Measurements from ENCODE around the gene ZNF532.

Gene ZNF532

DNA sequence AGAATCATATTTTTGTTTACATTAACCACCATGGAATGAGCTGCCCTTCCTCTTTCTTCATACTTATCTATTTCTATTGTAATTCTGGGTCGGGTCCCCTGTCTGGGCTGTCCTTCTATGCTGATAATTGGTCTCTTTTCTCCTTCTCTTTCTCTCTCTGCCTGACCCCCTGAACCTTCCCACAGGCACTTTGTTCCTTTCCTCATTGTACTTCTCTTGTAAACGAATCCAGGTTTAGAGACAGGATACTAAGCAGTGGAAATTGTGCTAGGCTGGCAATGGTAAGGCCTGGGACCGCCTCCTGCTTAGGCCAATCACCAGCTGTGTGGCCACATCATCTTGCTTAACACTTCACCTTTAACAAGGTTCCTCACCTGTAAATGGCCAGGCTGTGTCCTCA is 137.0 kb downstream of the ZNF532 start:
- TF ChIP-seq, protein P1, sequence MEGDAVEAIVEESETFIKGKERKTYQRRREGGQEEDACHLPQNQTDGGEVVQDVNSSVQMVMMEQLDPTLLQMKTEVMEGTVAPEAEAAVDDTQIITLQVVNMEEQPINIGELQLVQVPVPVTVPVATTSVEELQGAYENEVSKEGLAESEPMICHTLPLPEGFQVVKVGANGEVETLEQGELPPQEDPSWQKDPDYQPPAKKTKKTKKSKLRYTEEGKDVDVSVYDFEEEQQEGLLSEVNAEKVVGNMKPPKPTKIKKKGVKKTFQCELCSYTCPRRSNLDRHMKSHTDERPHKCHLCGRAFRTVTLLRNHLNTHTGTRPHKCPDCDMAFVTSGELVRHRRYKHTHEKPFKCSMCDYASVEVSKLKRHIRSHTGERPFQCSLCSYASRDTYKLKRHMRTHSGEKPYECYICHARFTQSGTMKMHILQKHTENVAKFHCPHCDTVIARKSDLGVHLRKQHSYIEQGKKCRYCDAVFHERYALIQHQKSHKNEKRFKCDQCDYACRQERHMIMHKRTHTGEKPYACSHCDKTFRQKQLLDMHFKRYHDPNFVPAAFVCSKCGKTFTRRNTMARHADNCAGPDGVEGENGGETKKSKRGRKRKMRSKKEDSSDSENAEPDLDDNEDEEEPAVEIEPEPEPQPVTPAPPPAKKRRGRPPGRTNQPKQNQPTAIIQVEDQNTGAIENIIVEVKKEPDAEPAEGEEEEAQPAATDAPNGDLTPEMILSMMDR (IDR thresholded peaks at IDR 0.05; ENCODE audit: unreplicated experiment in 3 of 3): no peak
- Mint-ChIP-seq H3K36me3 (ENCODE audit: low read depth) (no peaks in the 10 kb centered on the region), H3K9me3 (peaks cover under 1% of the 10 kb centered on the region), H3K27ac (no peak overlapping the region), H3K4me1 (peaks cover 23% of the 10 kb centered on the region), H3K27me3 (ENCODE audit: low read depth) (no peaks in the 10 kb centered on the region), H3K4me3 (no peak overlapping the region)

DNA sequence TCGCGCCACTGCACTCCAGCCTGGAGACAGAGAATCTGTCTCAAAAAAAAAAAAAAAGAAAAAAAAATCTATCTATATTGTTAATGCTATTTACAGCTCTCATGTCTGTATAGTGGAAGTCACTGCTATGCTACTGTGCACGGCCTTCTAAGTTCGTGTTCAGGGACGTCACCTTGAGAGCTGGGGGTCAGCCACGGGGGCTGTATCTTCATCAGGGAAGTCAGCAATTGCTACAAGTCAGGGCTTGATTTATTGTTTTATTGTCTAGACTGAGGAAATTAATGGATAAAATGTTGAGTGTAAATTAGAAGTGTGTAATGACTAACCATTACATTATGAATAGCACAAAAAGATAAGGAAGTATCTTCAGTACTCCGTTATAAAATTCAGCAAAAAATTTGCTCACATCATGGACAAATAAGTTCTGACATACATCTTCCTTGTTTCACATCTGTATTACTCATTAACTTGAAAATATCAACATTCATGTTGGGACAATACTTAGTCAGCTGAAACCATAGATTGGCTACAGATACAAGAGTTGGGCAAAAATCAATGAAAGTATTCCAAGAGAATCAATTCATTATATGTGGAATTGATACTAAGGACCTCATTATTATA is 138.4 kb downstream of the ZNF532 start:
- Mint-ChIP-seq H3K4me3 (no peak overlapping the region), H3K9me3 (peaks cover 4% of the 10 kb centered on the region), H3K4me1 (peaks cover 16% of the 10 kb centered on the region), H3K36me3 (ENCODE audit: low read depth) (no peaks in the 10 kb centered on the region), H3K27ac (peak overlapping the region in 1 of 3 experiments; percentile 24), H3K27me3 (ENCODE audit: low read depth) (no peaks in the 10 kb centered on the region)
- TF ChIP-seq, protein P1 (IDR thresholded peaks at IDR 0.05; ENCODE audit: unreplicated experiment in 3 of 3): no peak

DNA sequence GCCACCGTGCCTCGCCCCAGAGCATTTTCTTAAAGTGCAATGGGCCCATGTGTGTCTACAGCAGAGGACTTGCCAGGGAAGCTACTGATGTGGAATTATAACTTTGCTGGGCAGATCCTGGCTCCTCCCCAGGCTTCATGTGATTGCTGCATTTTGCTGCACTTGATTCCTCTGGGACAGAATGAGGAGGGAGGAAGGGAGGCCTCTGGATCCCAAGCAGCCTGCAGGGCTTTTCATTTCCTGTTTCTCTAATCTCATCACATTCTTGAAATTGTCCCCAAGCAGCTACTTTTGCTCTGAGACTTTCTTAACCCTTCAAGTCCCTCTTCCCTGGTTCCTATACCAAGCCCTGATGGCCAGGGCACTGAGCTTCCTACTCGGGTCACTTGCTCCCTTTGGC is 140.6 kb downstream of the ZNF532 start:
- peak overlapping the region; percentile 26 to 80 (median 68) for H3K27ac Mint-ChIP-seq
- peaks cover 12% of the 10 kb centered on the region for H3K4me1 Mint-ChIP-seq
- no peak overlapping the region for H3K4me3 Mint-ChIP-seq
- no peaks in the 10 kb centered on the region for H3K36me3 Mint-ChIP-seq (ENCODE audit: low read depth)
- no peaks in the 10 kb centered on the region for H3K27me3 Mint-ChIP-seq (ENCODE audit: low read depth)
- TF ChIP-seq, protein P1 (IDR thresholded peaks at IDR 0.05; ENCODE audit: unreplicated experiment in 3 of 3): no peak
- H3K9me3 Mint-ChIP-seq: peaks cover 4% of the 10 kb centered on the region

DNA sequence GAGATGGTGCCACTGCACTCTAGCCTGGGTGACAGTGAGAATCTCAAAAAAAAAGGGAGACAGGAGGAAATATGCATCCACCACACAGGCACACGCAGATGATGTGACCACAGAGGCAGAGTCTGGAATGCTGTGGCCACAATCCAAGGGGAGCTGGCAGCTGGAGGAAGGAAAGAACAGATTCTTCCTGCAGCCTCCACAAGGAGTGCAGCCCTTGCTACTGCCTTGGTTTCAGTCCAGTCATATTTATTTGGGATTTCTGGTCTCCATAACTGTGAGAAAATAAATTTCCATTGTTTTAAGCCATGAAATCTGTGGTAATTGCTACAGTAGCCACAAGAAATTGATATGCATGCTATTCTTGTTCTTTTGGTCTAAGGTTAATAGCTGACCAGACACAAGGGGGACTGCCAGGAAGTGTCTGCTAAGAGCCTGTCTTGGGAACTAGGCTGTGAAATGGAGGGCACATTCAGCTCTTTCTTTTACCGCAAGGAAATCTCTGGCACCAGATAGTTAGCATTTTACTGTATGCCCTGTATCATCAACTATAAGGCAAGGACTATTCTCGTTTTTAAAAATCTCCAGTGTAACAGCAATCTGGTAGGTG is 141.9 kb downstream of the ZNF532 start:
- Mint-ChIP-seq H3K27ac (peak overlapping the region in 1 of 3 experiments; percentile 69), H3K4me1 (peaks cover 12% of the 10 kb centered on the region), H3K4me3 (no peak overlapping the region), H3K27me3 (ENCODE audit: low read depth) (no peaks in the 10 kb centered on the region), H3K9me3 (peaks cover 4% of the 10 kb centered on the region), H3K36me3 (ENCODE audit: low read depth) (no peaks in the 10 kb centered on the region)
- TF ChIP-seq, protein P1 (IDR thresholded peaks at IDR 0.05; ENCODE audit: unreplicated experiment in 3 of 3): no peak

DNA sequence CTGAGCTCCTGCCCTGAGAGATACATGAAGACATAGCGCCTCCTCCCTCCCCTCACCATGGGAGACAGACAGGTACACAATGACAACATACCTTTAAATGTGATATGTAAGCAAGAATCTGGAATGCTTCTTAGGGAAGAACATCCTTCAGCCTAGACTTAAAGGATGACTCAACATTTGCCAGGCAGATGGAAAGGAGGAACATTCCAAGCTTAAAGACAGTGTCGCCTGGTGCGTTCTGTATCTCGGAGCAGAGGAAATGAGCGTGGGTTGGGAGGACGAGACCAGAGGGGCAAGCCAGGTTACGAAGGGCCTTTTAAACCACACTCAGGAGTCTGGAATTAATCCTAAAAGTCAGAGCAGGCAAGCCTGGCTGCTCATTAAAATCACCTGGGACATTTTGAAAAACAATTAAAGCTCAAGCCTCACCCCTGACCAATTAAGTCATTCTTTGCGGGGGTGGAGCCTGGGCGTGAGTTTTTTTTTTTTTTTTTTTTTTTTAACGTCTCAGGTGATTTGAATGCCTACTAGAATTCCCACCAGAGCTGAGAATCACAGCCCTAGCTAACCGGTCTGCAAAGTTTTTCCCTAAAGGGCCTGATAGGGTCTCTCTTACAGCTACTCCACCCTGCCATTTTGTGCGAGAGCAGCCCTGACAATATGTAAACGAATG is 143.8 kb downstream of the ZNF532 start:
- H3K36me3 Mint-ChIP-seq (ENCODE audit: low read depth): no peaks in the 10 kb centered on the region

More for the DNA sequence above, 143.8 kb downstream of the ZNF532 start:
- Mint-ChIP-seq H3K9me3 (peaks cover 6% of the 10 kb centered on the region), H3K27me3 (ENCODE audit: low read depth) (no peaks in the 10 kb centered on the region), H3K27ac (peak overlapping the region in 2 of 3 experiments; percentile 6 to 35), H3K4me1 (peaks cover 14% of the 10 kb centered on the region), H3K4me3 (no peak overlapping the region)
- TF ChIP-seq, protein P1 (IDR thresholded peaks at IDR 0.05; ENCODE audit: unreplicated experiment in 3 of 3): no peak

Data from nephron (organoid).